RWPE1 (cell line): Measurements from ENCODE around the gene MYL10.
"Not testable (repeated sequence)": the region's sequence is repeated elsewhere in the genome, so short reads cannot be mapped to it uniquely, and the experiment has no call there.

Experiments used
- CTCF ChIA-PET: fragments of 350-600 bp; sonication (Branson Sonifier 250); formaldehyde crosslinking; extraction: SDS; loops from one replicate; lab custom pipeline; 2021; lab: Yijun Ruan, JAX
- POLR2A ChIA-PET: fragments of 400-600 bp; formaldehyde crosslinking; extraction: SDS; loops from one replicate; lab custom pipeline; 2020; ENCODE audit warnings: antibody characterized with exemption; ENCODE audit not compliant: low non-redundant PET; lab: Yijun Ruan, JAX
- DNase-seq: peaks from one replicate; pipeline ENCODE4 v3.0.0; 2012; ENCODE audit warnings: low spot score
- H3K27ac ChIP-seq: fragments of 450-650 bp; 2 replicates; pipeline ENCODE4 v1.5.1; 2017
- CTCF ChIP-seq: fragments of 450-650 bp; conservative IDR thresholded peaks from 2 replicates; pipeline ENCODE4 v1.5.1; 2017; ENCODE audit warnings: low read depth, mild to moderate bottlenecking

The MYL10 gene

GRCh38 chr7:101645951-101646350 lies 16.9 kb upstream of the MYL10 start:
- DNase-seq = no peak
- POLR2A ChIA-PET = no interaction called here
- no peak overlapping the region for H3K27ac ChIP-seq
- TF ChIP-seq CTCF = no peak
- CTCF ChIA-PET = no interaction called here

GRCh38 chr7:101644879-101645278 lies 15.8 kb upstream of the MYL10 start:
- POLR2A ChIA-PET = no interaction called here
- DNase-seq = no peak
- TF ChIP-seq CTCF = no peak
- H3K27ac ChIP-seq = no peak overlapping the region
- CTCF ChIA-PET = no interaction called here

GRCh38 chr7:101639127-101639526 lies 10.0 kb upstream of the MYL10 start:
- POLR2A ChIA-PET, H3K27ac ChIP-seq, CTCF ChIA-PET, DNase-seq: not testable (repeated sequence)

- ChIA-PET CTCF (interaction anchor here (0.6 kb wide), 2 partner anchors 34 to 826 kb away, joined by 3 to 4 read pairs; no protein-coding TSS in a partner anchor), POLR2A (no interaction called here)
- TF ChIP-seq CTCF = no peak
- H3K27ac ChIP-seq = peak overlapping the region; percentile 71
- DNase-seq = no peak
Observed at GRCh38 chr7:101636822-101637623, 7.9 kb upstream of the MYL10 start.

GRCh38 chr7:101635484-101635883 lies 6.4 kb upstream of the MYL10 start:
- ChIA-PET POLR2A (no interaction called here), CTCF (no interaction called here)
- TF ChIP-seq CTCF = no peak
- H3K27ac ChIP-seq = peak overlapping the region; percentile 71
- no peak for DNase-seq

- peak overlapping the region; percentile 24 for H3K27ac ChIP-seq
- POLR2A ChIA-PET = no interaction called here
- TF ChIP-seq CTCF = no peak
- no peak for DNase-seq
- CTCF ChIA-PET = no interaction called here
Observed at GRCh38 chr7:101634196-101634717, 5.2 kb upstream of the MYL10 start.

GRCh38 chr7:101633511-101633910 lies 4.4 kb upstream of the MYL10 start:
- no peak for TF ChIP-seq CTCF
- POLR2A ChIA-PET = no interaction called here
- no peak for DNase-seq
- CTCF ChIA-PET = no interaction called here
- H3K27ac ChIP-seq = peak overlapping the region; percentile 24
